Activated CD8-positive, alpha-beta memory T cell treated with anti-CD3 and anti-CD28 coated beads, Interleukin-2, amount 50 U/mL, for 48 hours (primary cell): Measurements from ENCODE around the gene KRT77.
"Not testable (repeated sequence)": the region's sequence is repeated elsewhere in the genome, so short reads cannot be mapped to it uniquely, and the experiment has no call there.

Experiments used
- DNase-seq: peaks from one replicate; pipeline ENCODE4 v3.0.0-alpha.2; 2020

The KRT77 gene

GRCh38 chr12:52703424-52703823 lies at the start of gene KRT77:
KRT77 (minus strand) TSS chr12:52703524; CDS start chr12:52703434, 90 bp downstream.
- DNase-seq, result no peak

GRCh38 chr12:52752516-52752915 lies 49.2 kb upstream of the KRT77 start:
- no peak for DNase-seq

- no peak for DNase-seq
Observed at GRCh38 chr12:52751795-52752194, 48.5 kb upstream of the KRT77 start.

- not testable (repeated sequence) for DNase-seq
Observed at GRCh38 chr12:52750532-52750931, 47.2 kb upstream of the KRT77 start.

GRCh38 chr12:52749827-52750226 lies 46.5 kb upstream of the KRT77 start:
- DNase-seq, result peak; percentile 15

- DNase-seq, result peak; percentile 35
Observed at GRCh38 chr12:52748578-52748977, 45.3 kb upstream of the KRT77 start.

GRCh38 chr12:52745554-52745953 lies 42.2 kb upstream of the KRT77 start:
- DNase-seq, result peak; percentile 10

GRCh38 chr12:52744493-52745156 lies 41.3 kb upstream of the KRT77 start:
- peak; percentile 17 for DNase-seq

- peak; percentile 20 for DNase-seq
Observed at GRCh38 chr12:52742822-52743457, 39.6 kb upstream of the KRT77 start.

- DNase-seq, result peak; percentile 25
Observed at GRCh38 chr12:52742196-52742580, 38.9 kb upstream of the KRT77 start.

- DNase-seq, result peak; percentile 84
Observed at GRCh38 chr12:52741375-52742195, 38.3 kb upstream of the KRT77 start.

GRCh38 chr12:52740584-52740983 lies 37.3 kb upstream of the KRT77 start:
- DNase-seq, result no peak

- DNase-seq, result no peak
Observed at GRCh38 chr12:52739963-52740362, 36.6 kb upstream of the KRT77 start.

GRCh38 chr12:52735816-52736632 lies 32.7 kb upstream of the KRT77 start:
- DNase-seq, result no peak

- no peak for DNase-seq
Observed at GRCh38 chr12:52735106-52735505, 31.8 kb upstream of the KRT77 start.

GRCh38 chr12:52730793-52731192 lies 27.5 kb upstream of the KRT77 start:
- no peak for DNase-seq

GRCh38 chr12:52730383-52730782 lies 27.1 kb upstream of the KRT77 start:
- DNase-seq, result no peak

- DNase-seq, result no peak
Observed at GRCh38 chr12:52729147-52729546, 25.8 kb upstream of the KRT77 start.

GRCh38 chr12:52728374-52728773 lies 25.1 kb upstream of the KRT77 start:
- DNase-seq, result no peak

GRCh38 chr12:52727037-52727436 lies 23.7 kb upstream of the KRT77 start:
- no peak for DNase-seq

- DNase-seq, result no peak
Observed at GRCh38 chr12:52726451-52726850, 23.1 kb upstream of the KRT77 start.

- DNase-seq, result no peak
Observed at GRCh38 chr12:52724384-52724783, 21.1 kb upstream of the KRT77 start.

GRCh38 chr12:52722680-52723079 lies 19.4 kb upstream of the KRT77 start:
- DNase-seq, result no peak
